Measurements from ENCODE around the gene MMAA. TPM values are rescaled to one million over a fixed set of nuclear protein-coding genes. Genes with fewer than 3 reads are reported as not detected.
"Not testable (repeated sequence)": the region's sequence is repeated elsewhere in the genome, so short reads cannot be mapped to it uniquely, and the experiment has no call there.

MMAA gene
- total RNA-seq, 4 donors from 2014 or later, result 2.4 to 5.4 (median 4.1) TPM

GRCh38 chr4:145635630-145636029, 16.4 kb downstream of the MMAA start:
- no peaks in the 10 kb centered on the region for H3K27me3 ChIP-seq
- TF ChIP-seq CTCF (IDR thresholded peaks at IDR 0.05) (no peak), POLR2A (IDR thresholded peaks at IDR 0.05; ENCODE audit: low read depth) (no peak), POLR2AphosphoS5 (IDR thresholded peaks at IDR 0.05) (no peak), EP300 (IDR thresholded peaks at IDR 0.05) (no peak)
- intact Hi-C loops (cut with DNase I), result loop anchor here (10.0 kb wide), 1 partner anchor 89 kb away; no protein-coding TSS in a partner anchor
- H3K9me3 ChIP-seq, result no peaks in the 10 kb centered on the region
- no peak overlapping the region for H3K4me3 ChIP-seq
- H3K4me1 ChIP-seq, result peaks cover 0 to 8% (median 5%) of the 10 kb centered on the region in 4 donors
- no peak overlapping the region for H3K27ac ChIP-seq (replicated peaks in 1 of 4)
- peaks cover 0 to 14% (median 6%) of the 10 kb centered on the region in 4 donors for H3K36me3 ChIP-seq
- DNase-seq (ENCODE audit: extremely low spot score), result no peak

GRCh38 chr4:145639186-145639698, 20.1 kb downstream of the MMAA start:
- DNase-seq (ENCODE audit: extremely low spot score), result no peak
- Histone ChIP-seq H3K36me3 (peaks cover 0 to 14% (median 3%) of the 10 kb centered on the region in 4 donors), H3K27ac (replicated peaks in 1 of 4) (no peak overlapping the region), H3K4me3 (no peak overlapping the region), H3K27me3 (no peaks in the 10 kb centered on the region), H3K4me1 (peaks cover 0 to 8% (median 5%) of the 10 kb centered on the region in 4 donors), H3K9me3 (no peaks in the 10 kb centered on the region)
- intact Hi-C loops (cut with DNase I), result loop anchor here (10.0 kb wide), 1 partner anchor 86 kb away; no protein-coding TSS in a partner anchor
- WGBS, result 94% methylated on average over 6 of the region's 6 CpGs
- TF ChIP-seq POLR2AphosphoS5 (IDR thresholded peaks at IDR 0.05) (no peak), CTCF (IDR thresholded peaks at IDR 0.05) (no peak), EP300 (IDR thresholded peaks at IDR 0.05) (no peak), POLR2A (IDR thresholded peaks at IDR 0.05; ENCODE audit: low read depth) (no peak)

- DNase-seq (ENCODE audit: extremely low spot score); H3K4me1 ChIP-seq; intact Hi-C loops (cut with DNase I); H3K9me3 ChIP-seq; H3K4me3 ChIP-seq; H3K27ac ChIP-seq (replicated peaks in 1 of 4); H3K27me3 ChIP-seq: not testable (repeated sequence)
- peaks cover 0 to 14% (median 3%) of the 10 kb centered on the region in 4 donors for H3K36me3 ChIP-seq
- 55% methylated on average over 2 of the region's 2 CpGs for WGBS
Measured at GRCh38 chr4:145640236-145640635, 21.1 kb downstream of the MMAA start.

GRCh38 chr4:145643295-145643694, 24.1 kb downstream of the MMAA start:
- TF ChIP-seq POLR2AphosphoS5 (IDR thresholded peaks at IDR 0.05), result no peak
- TF ChIP-seq EP300 (IDR thresholded peaks at IDR 0.05), result no peak
- no peak for TF ChIP-seq POLR2A (IDR thresholded peaks at IDR 0.05; ENCODE audit: low read depth)
- TF ChIP-seq CTCF (IDR thresholded peaks at IDR 0.05), result no peak
- DNase-seq (ENCODE audit: extremely low spot score), result no peak
- Histone ChIP-seq H3K36me3 (peaks cover 0 to 21% (median 3%) of the 10 kb centered on the region in 4 donors), H3K27me3 (no peaks in the 10 kb centered on the region), H3K4me3 (no peak overlapping the region), H3K4me1 (peaks cover 0 to 8% (median 5%) of the 10 kb centered on the region in 4 donors), H3K27ac (replicated peaks in 1 of 4) (no peak overlapping the region), H3K9me3 (no peaks in the 10 kb centered on the region)
- WGBS, result 88% methylated on average over 1 of the region's 1 CpG
- intact Hi-C loops (cut with DNase I), result no loop called here

GRCh38 chr4:145644699-145645098, 25.5 kb downstream of the MMAA start:
- Histone ChIP-seq H3K4me3 (no peak overlapping the region), H3K9me3 (no peaks in the 10 kb centered on the region), H3K27me3 (no peaks in the 10 kb centered on the region), H3K36me3 (peaks cover 0 to 15% (median 3%) of the 10 kb centered on the region in 4 donors), H3K27ac (replicated peaks in 1 of 4) (no peak overlapping the region), H3K4me1 (peaks cover 0 to 8% (median 5%) of the 10 kb centered on the region in 4 donors)
- DNase-seq (ENCODE audit: extremely low spot score), result no peak
- WGBS, result 99% methylated on average over 3 of the region's 3 CpGs
- TF ChIP-seq POLR2AphosphoS5 (IDR thresholded peaks at IDR 0.05), result no peak
- no peak for TF ChIP-seq EP300 (IDR thresholded peaks at IDR 0.05)
- no peak for TF ChIP-seq POLR2A (IDR thresholded peaks at IDR 0.05; ENCODE audit: low read depth)
- TF ChIP-seq CTCF (IDR thresholded peaks at IDR 0.05), result no peak
- intact Hi-C loops (cut with DNase I), result no loop called here

All from esophagus muscularis mucosa (tissue), 4 donors.